HepG2 (cell line): ENCODE data around the gene IFIT1. TPM values are rescaled to one million over a fixed set of nuclear protein-coding genes. Genes with fewer than 3 reads are reported as not detected.
A peak's percentile ranks its signal among the peaks of the same experiment; 100 is the strongest.

ENCODE experiments used
- ADNP ChIP-seq: sonication (generic); formaldehyde crosslinking; IDR thresholded peaks from 2 replicates; pipeline ENCODE4 v1.4.0; 2020; ENCODE audit warnings: missing genetic modification reagents
- FIP1L1 ChIP-seq: fragments of 200-400 bp; formaldehyde crosslinking; IDR thresholded peaks from 2 replicates; pipeline ENCODE4 v1.6.1; 2018; ENCODE audit warnings: low read depth, mild to moderate bottlenecking, low read length, moderate library complexity, borderline replicate concordance; ENCODE audit not compliant: insufficient read depth
- GRHL1 ChIP-seq: sonication (generic); formaldehyde crosslinking; conservative IDR thresholded peaks from 2 replicates; pipeline ENCODE4 v1.8.0; 2022; ENCODE audit warnings: missing genetic modification reagents
- PBX2 ChIP-seq: IDR thresholded peaks from 2 replicates; pipeline ENCODE4 v1.6.1; 2016; ENCODE audit warnings: control low read depth
- PPARG ChIP-seq: conservative IDR thresholded peaks from 2 replicates; pipeline ENCODE4 v1.6.1; 2016; ENCODE audit warnings: missing biosample characterization, missing genetic modification reagents
- RFXANK ChIP-seq: IDR thresholded peaks from 2 replicates; pipeline ENCODE4 v1.6.1; 2016
- SMARCE1 ChIP-seq: fragments of 450-650 bp; IDR thresholded peaks from 2 replicates; pipeline ENCODE4 v1.6.1; 2017; ENCODE audit warnings: borderline replicate concordance
- ZBTB10 ChIP-seq: sonication (generic); formaldehyde crosslinking; IDR thresholded peaks from 2 replicates; pipeline ENCODE4 v1.4.0; 2020; ENCODE audit warnings: missing genetic modification reagents, borderline replicate concordance
- ZNF180 ChIP-seq: sonication (generic); formaldehyde crosslinking; IDR thresholded peaks from 2 replicates; pipeline ENCODE4 v1.4.0; 2020; ENCODE audit warnings: low read depth, missing genetic modification reagents, borderline replicate concordance
- ZNF318 ChIP-seq: sonication (generic); formaldehyde crosslinking; IDR thresholded peaks from 2 replicates; pipeline ENCODE4 v1.4.0; 2020; ENCODE audit warnings: mild to moderate bottlenecking, missing genetic modification reagents
- ZNF574 ChIP-seq: sonication (generic); formaldehyde crosslinking; IDR thresholded peaks from 2 replicates; pipeline ENCODE4 v1.4.0; 2020; ENCODE audit warnings: missing genetic modification reagents
- polyA plus RNA-seq, 8 experiments: library from polyadenylated mRNA; depleted of rRNA in 3 of 8; stranded (reverse) in 7 of 8; unstranded in 1 of 8; fragments of >200 nt; fragmentation: Illumina TruSeq in 4 of 8; extraction: Trizol in 4 of 8; gene quantifications; 2 replicates each; pipeline versions ENCODE4 v1.2.1 to v1.2.3, GENCODE V29; 2011 to 2016; ENCODE audit warnings: low read depth in 4 of 8, missing spikeins in 1 of 8, mixed read lengths in 1 of 8; ENCODE audit not compliant: insufficient read depth in 1 of 8
- total RNA-seq, 5 experiments: library from RNA; depleted of rRNA; stranded (reverse); fragments of >200 nt; fragmentation: Illumina TruSeq; extraction: Trizol; gene quantifications; 2 replicates each; pipeline ENCODE4 v1.2.3, GENCODE V29; 2016; ENCODE audit warnings: low read depth in 1 of 5

The IFIT1 gene
- total and polyA plus RNA-seq, 2 of the 13 experiments (the other 11 are each of a cell fraction or from before 2014, with no cell fraction given): 1.5 to 5.5 TPM

GRCh38 chr10:89373916-89374711 is 18.3 kb upstream of the IFIT1 start (continued):
- TF ChIP-seq ZNF318: no peak
- no peak for TF ChIP-seq SMARCE1
- no peak for TF ChIP-seq GRHL1 (CRISPR knock-in tag)
- no peak for TF ChIP-seq ZNF180 (CRISPR knock-in tag)
- TF ChIP-seq ZNF574 (CRISPR knock-in tag): no peak
- no peak for TF ChIP-seq ADNP
- TF ChIP-seq PBX2 (CRISPR knock-in tag): no peak
- peak; percentile 86 for TF ChIP-seq PPARG
- TF ChIP-seq RFXANK (CRISPR knock-in tag): no peak
- TF ChIP-seq ZBTB10 (CRISPR knock-in tag): no peak
- TF ChIP-seq FIP1L1: no peak
